ENCODE data around the gene LRRFIP1. TPM values are rescaled to one million over a fixed set of nuclear protein-coding genes. Genes with fewer than 3 reads are reported as not detected.

Gene LRRFIP1
- total and polyA plus RNA-seq, 2 of the 13 experiments (the other 11 are each of a cell fraction or from before 2014, with no cell fraction given) = 15.9 to 40.5 TPM

DNA sequence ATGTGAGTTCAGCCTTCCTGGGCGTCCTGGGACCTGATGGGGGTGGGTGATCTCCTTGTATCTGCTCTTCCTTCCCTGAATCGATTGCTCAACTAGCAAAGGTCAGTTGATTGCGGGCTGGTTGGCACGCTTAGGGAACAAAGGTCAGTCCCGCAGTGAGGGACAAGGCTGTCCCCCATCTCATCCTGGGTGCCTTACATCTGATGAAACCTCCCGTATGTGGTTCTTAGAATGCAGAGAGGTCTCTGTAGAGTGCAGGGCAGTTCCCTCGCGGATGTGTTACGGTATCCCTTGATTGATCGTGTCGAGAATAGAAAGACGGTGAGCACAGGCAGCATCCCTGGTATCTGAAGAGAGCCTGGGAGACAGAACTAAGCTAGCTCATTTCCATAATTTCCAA lies 114.8 kb downstream of the LRRFIP1 start (continued):
- TF ChIP-seq, protein P1, sequence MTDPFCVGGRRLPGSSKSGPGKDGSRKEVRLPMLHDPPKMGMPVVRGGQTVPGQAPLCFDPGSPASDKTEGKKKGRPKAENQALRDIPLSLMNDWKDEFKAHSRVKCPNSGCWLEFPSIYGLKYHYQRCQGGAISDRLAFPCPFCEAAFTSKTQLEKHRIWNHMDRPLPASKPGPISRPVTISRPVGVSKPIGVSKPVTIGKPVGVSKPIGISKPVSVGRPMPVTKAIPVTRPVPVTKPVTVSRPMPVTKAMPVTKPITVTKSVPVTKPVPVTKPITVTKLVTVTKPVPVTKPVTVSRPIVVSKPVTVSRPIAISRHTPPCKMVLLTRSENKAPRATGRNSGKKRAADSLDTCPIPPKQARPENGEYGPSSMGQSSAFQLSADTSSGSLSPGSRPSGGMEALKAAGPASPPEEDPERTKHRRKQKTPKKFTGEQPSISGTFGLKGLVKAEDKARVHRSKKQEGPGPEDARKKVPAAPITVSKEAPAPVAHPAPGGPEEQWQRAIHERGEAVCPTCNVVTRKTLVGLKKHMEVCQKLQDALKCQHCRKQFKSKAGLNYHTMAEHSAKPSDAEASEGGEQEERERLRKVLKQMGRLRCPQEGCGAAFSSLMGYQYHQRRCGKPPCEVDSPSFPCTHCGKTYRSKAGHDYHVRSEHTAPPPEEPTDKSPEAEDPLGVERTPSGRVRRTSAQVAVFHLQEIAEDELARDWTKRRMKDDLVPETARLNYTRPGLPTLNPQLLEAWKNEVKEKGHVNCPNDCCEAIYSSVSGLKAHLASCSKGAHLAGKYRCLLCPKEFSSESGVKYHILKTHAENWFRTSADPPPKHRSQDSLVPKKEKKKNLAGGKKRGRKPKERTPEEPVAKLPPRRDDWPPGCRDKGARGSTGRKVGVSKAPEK (CRISPR knock-in tag; IDR thresholded peaks at IDR 0.05; ENCODE audit: borderline replicate concordance) = no peak
- TF ChIP-seq ZFP91 (CRISPR knock-in tag; IDR thresholded peaks at IDR 0.05; ENCODE audit: borderline replicate concordance) (no peak; the same call in 1 of the 2 replicates), RXRA (CRISPR knock-in tag; IDR thresholded peaks at IDR 0.05) (peak; percentile 71; the same call in 1 of the 2 replicates), BCL3 (CRISPR knock-in tag; IDR thresholded peaks at IDR 0.05) (peak; percentile 29; the same call in 1 of the 2 replicates), HMGXB4 (CRISPR knock-in tag; IDR thresholded peaks at IDR 0.05; ENCODE audit: borderline replicate concordance in 1 of 2, low read depth in 1 of 2) (peak in 1 of 2 experiments; percentile 28; a peak in 1 of 4 replicates), ARNTL (CRISPR knock-in tag; IDR thresholded peaks at IDR 0.05) (peak; percentile 95), ZNF446 (CRISPR knock-in tag; IDR thresholded peaks at IDR 0.05) (no peak), PAF1 (CRISPR knock-in tag; IDR thresholded peaks at IDR 0.05) (no peak), ZNF773 (CRISPR knock-in tag; IDR thresholded peaks at IDR 0.05; ENCODE audit: borderline replicate concordance) (no peak), ZNF317 (CRISPR knock-in tag; IDR thresholded peaks at IDR 0.05) (no peak), MBD4 (IDR thresholded peaks at IDR 0.05; ENCODE audit: borderline replicate concordance, low read length) (no peak), ZNF766 (CRISPR knock-in tag; IDR thresholded peaks at IDR 0.05; ENCODE audit: borderline replicate concordance) (0 out of 2 replicates have a peak, but pooled peaks have one; percentile 37), ZNF484 (CRISPR knock-in tag; IDR thresholded peaks at IDR 0.05; ENCODE audit: borderline replicate concordance, low read depth) (no peak), GLMP (CRISPR knock-in tag; IDR thresholded peaks at IDR 0.05; ENCODE audit: borderline replicate concordance) (no peak), TEAD2 (CRISPR knock-in tag; IDR thresholded peaks at IDR 0.05) (no peak), HNRNPK (IDR thresholded peaks at IDR 0.05; ENCODE audit: low read depth, low read length, poor library complexity, severe bottlenecking) (no peak), ATF3 (CRISPR knock-in tag; IDR thresholded peaks at IDR 0.05) (no peak), ZKSCAN1 (IDR thresholded peaks at IDR 0.05; ENCODE audit: low read length) (no peak)
- TF ChIP-seq, protein P2, sequence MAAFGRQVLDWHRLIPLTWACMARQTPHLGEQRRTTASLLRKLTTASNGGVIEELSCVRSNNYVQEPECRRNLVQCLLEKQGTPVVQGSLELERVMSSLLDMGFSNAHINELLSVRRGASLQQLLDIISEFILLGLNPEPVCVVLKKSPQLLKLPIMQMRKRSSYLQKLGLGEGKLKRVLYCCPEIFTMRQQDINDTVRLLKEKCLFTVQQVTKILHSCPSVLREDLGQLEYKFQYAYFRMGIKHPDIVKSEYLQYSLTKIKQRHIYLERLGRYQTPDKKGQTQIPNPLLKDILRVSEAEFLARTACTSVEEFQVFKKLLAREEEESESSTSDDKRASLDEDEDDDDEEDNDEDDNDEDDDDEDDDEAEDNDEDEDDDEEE (CRISPR knock-in tag; IDR thresholded peaks at IDR 0.05) = no peak

Measured in HepG2 (cell line).